ENCODE data around the gene TRAF4.

The TRAF4 gene

DNA sequence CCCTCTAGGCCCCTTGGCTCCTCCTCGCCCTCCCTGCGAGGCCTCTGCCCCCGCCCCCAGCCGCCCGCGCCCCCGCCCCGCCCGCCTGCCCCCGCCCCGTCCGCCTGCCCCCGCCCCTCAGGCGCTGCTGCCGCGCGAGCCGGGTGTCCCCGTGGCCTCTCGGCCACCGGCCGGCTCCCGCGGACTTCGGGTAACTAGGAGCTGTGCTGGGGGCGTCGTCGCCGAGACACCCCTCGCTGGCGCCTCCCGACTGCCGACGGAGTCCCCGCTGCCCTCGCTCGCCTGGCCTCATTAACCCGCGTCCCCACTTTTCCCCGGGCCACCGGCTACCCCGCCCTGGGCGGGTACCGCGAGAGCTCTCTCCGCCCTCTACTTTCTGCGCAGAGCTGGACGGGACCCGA, 17.6 kb upstream of the TRAF4 start, which contains the start of gene TLCD1:
Gene TLCD1 (minus strand): TSS at position 8 of the 401 bp plus-strand sequence. CDS start 136 bp downstream, outside the sequence.
- peaks cover 4% of the 10 kb centered on the region; the same call in 1 of the 2 replicates for H3K4me1 ChIP-seq (ENCODE audit: low read length)
- DNase-seq: peak; percentile 70

DNA sequence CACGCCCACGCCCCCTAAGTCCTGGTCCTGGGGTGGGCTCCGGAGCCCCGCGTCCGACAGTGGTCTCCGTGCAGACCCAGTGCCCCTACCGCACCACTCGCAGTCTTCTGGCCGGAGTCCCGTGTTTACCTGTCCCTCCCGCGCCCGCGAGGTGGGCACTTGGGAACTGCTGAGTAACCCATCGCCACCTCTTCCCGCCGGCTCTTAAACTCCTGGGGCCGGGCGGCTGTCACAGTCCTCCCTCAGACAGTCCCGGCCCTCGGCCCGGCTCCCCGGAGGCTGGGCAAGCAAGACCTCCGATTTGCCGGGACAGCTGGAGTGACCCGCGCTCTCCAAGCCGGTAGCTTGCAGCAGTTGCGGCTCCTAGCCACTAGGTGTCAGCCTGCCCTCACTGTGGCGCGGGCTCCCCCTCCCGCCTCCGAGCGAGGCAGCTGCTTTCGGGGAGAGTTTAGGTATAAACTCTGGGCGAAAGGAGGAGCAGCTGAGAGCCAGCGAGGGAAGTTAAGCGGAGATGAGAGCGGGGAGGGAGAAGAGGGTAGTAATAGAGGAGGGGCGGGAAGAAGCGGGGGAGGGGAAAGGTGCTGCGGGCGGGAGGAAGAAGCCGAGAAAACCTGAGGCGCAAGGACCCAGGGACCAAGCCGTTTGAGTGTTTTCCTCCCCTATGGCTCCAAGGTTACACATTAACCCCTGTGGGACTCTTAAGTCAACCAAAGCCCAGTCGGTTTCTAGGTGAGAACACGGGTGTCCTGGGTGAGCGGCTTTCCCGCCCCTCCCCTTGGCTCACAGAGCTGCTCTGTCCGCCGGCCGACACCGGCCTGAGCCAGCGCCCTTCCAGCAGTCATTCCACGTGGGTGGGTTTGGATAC, 17.0 kb upstream of the TRAF4 start:
- Histone ChIP-seq H3K4me3 (ENCODE audit: low read length) (peak overlapping the region; percentile 79), H4K20me1 (ENCODE audit: insufficient read depth, low read length) (0 out of 2 replicates have a peak, but pooled peaks cover 8% of the 10 kb centered on the region), H3K27ac (ENCODE audit: low read length) (peak overlapping the region; percentile 98), H3K4me1 (ENCODE audit: low read length) (peaks cover 4% of the 10 kb centered on the region; the same call in 1 of the 2 replicates), H3K79me2 (ENCODE audit: low read length) (peaks cover 17% of the 10 kb centered on the region), H2AFZ (ENCODE audit: low read length) (peak overlapping the region; percentile 92), H3K4me2 (ENCODE audit: low read depth, low read length) (peak overlapping the region; percentile 99), H3K36me3 (replicated peaks; ENCODE audit: insufficient read depth, low read length) (0 out of 2 replicates have a peak, but pooled peaks cover 7% of the 10 kb centered on the region), H3K27me3 (replicated peaks; ENCODE audit: insufficient read depth, low read length) (no peaks in the 10 kb centered on the region), H3K9me3 (replicated peaks; ENCODE audit: insufficient read depth, low read length) (no peaks in the 10 kb centered on the region), H3K9ac (ENCODE audit: low read length) (peak overlapping the region; percentile 87), H3F3A (ENCODE audit: insufficient read depth, low read length) (peaks cover 63% of the 10 kb centered on the region), H3K9me2 (replicated peaks; ENCODE audit: insufficient read depth, low read length) (no peaks in the 10 kb centered on the region)
- no peak for TF ChIP-seq EZH2phosphoT487 (IDR thresholded peaks at IDR 0.05; ENCODE audit: low read length)
- TF ChIP-seq, protein P1, sequence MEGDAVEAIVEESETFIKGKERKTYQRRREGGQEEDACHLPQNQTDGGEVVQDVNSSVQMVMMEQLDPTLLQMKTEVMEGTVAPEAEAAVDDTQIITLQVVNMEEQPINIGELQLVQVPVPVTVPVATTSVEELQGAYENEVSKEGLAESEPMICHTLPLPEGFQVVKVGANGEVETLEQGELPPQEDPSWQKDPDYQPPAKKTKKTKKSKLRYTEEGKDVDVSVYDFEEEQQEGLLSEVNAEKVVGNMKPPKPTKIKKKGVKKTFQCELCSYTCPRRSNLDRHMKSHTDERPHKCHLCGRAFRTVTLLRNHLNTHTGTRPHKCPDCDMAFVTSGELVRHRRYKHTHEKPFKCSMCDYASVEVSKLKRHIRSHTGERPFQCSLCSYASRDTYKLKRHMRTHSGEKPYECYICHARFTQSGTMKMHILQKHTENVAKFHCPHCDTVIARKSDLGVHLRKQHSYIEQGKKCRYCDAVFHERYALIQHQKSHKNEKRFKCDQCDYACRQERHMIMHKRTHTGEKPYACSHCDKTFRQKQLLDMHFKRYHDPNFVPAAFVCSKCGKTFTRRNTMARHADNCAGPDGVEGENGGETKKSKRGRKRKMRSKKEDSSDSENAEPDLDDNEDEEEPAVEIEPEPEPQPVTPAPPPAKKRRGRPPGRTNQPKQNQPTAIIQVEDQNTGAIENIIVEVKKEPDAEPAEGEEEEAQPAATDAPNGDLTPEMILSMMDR (IDR thresholded peaks at IDR 0.05; ENCODE audit: low read length): peak; percentile 98
- DNase-seq: peak; percentile 96

More for the DNA sequence above, 17.6 kb upstream of the TRAF4 start, which contains the start of gene TLCD1:
- H3F3A ChIP-seq (ENCODE audit: insufficient read depth, low read length): peaks cover 70% of the 10 kb centered on the region
- H3K27ac ChIP-seq (ENCODE audit: low read length): peak within 1 kb of the TSS; percentile 98
- peak within 1 kb of the TSS; percentile 87 for H3K9ac ChIP-seq (ENCODE audit: low read length)
- H3K9me2 ChIP-seq (replicated peaks; ENCODE audit: insufficient read depth, low read length): no peaks in the 10 kb centered on the region
- peaks cover 24% of the 10 kb centered on the region for H3K79me2 ChIP-seq (ENCODE audit: low read length)
- 0 out of 2 replicates have a peak, but pooled peaks cover 12% of the 10 kb centered on the region for H3K36me3 ChIP-seq (replicated peaks; ENCODE audit: insufficient read depth, low read length)
- no peaks in the 10 kb centered on the region for H3K27me3 ChIP-seq (replicated peaks; ENCODE audit: insufficient read depth, low read length)
- H3K4me2 ChIP-seq (ENCODE audit: low read depth, low read length): peak within 1 kb of the TSS; percentile 99
- peak within 1 kb of the TSS; percentile 79 for H3K4me3 ChIP-seq (ENCODE audit: low read length)
- H2AFZ ChIP-seq (ENCODE audit: low read length): peak within 1 kb of the TSS; percentile 92
- TF ChIP-seq EZH2 (optimal IDR thresholded peaks at IDR 0.05; ENCODE audit: low read depth, low read length): no peak
- no peak for TF ChIP-seq EZH2phosphoT487 (IDR thresholded peaks at IDR 0.05; ENCODE audit: low read length)
- TF ChIP-seq, protein P1 (IDR thresholded peaks at IDR 0.05; ENCODE audit: low read length): no peak
- no peaks in the 10 kb centered on the region for H3K9me3 ChIP-seq (replicated peaks; ENCODE audit: insufficient read depth, low read length)
- H4K20me1 ChIP-seq (ENCODE audit: insufficient read depth, low read length): 0 out of 2 replicates have a peak, but pooled peaks cover 13% of the 10 kb centered on the region

DNA sequence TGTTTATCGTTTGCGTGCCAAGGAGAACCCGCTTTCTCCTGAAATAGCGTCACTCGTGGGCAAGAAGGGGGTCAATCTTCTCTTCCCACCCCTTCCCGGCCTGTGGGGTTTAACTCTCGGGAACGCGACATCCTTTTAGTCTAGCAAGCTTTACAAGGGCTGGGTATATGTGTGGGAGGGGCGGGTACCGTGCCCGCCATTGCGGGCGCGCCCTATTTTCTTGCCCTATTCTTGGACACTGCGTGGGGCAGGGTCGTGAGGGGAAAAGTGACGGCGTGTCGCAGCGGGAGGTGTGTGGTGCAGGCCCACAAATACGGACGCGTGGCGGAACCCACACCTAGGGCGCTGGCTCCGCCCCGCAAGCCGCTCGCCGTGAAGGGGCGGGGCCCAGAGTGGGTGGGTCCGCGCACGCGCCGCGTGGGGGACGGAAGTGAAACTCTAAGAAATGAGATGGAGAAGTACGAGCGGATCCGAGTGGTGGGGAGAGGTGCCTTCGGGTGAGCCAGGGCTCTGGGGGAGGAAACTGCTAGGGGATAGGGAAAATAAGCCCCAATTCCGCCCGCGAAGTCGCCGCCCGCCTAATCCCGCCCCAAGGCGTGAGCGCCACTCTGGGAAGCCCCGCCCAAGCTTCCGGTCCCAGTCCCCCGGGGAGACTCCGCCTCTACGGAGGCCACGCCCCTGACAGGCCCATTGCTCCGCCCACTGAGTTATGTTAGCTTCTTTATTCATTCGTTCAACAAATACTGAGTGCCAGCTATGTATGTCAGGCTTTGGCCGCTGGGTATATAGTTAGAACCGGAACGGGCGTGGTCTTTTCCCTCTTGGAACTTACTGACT, 15.2 kb upstream of the TRAF4 start, which contains the start of gene NEK8:
Gene NEK8 (plus strand): TSS at position 425 of the 837 bp plus-strand sequence. CDS start 26 bp downstream, at position 451.
- Histone ChIP-seq H3F3A (ENCODE audit: insufficient read depth, low read length) (peaks cover 47% of the 10 kb centered on the region), H3K27me3 (replicated peaks; ENCODE audit: insufficient read depth, low read length) (no peaks in the 10 kb centered on the region), H3K4me1 (ENCODE audit: low read length) (peaks cover 4% of the 10 kb centered on the region; the same call in 1 of the 2 replicates), H3K9me3 (replicated peaks; ENCODE audit: insufficient read depth, low read length) (no peaks in the 10 kb centered on the region), H3K9me2 (replicated peaks; ENCODE audit: insufficient read depth, low read length) (no peaks in the 10 kb centered on the region), H2AFZ (ENCODE audit: low read length) (peak within 1 kb of the TSS; percentile 76), H4K20me1 (ENCODE audit: insufficient read depth, low read length) (0 out of 2 replicates have a peak, but pooled peaks cover 4% of the 10 kb centered on the region), H3K4me2 (ENCODE audit: low read depth, low read length) (peak within 1 kb of the TSS; percentile 99), H3K36me3 (replicated peaks; ENCODE audit: insufficient read depth, low read length) (0 out of 2 replicates have a peak, but pooled peaks cover 4% of the 10 kb centered on the region), H3K9ac (ENCODE audit: low read length) (peak within 1 kb of the TSS; percentile 87), H3K4me3 (ENCODE audit: low read length) (peak within 1 kb of the TSS; percentile 79), H3K79me2 (ENCODE audit: low read length) (0 out of 2 replicates have a peak, but pooled peaks cover under 1% of the 10 kb centered on the region), H3K27ac (ENCODE audit: low read length) (peak within 1 kb of the TSS; percentile 98)
- peak; percentile 92 for DNase-seq
- TF ChIP-seq, protein P1 (IDR thresholded peaks at IDR 0.05; ENCODE audit: low read length): no peak
- TF ChIP-seq EZH2phosphoT487 (IDR thresholded peaks at IDR 0.05; ENCODE audit: low read length): no peak
- no peak for TF ChIP-seq EZH2 (optimal IDR thresholded peaks at IDR 0.05; ENCODE audit: low read depth, low read length)
